Kidney epithelial cell (primary cell): Measurements from ENCODE around the gene MS4A6A. TPM values are rescaled to one million over a fixed set of nuclear protein-coding genes. Genes with fewer than 3 reads are reported as not detected.
"Not testable (repeated sequence)": the region's sequence is repeated elsewhere in the genome, so short reads cannot be mapped to it uniquely, and the experiment has no call there.

Source experiments
- DNase-seq: peaks from one replicate; pipeline ENCODE4 v3.0.0-alpha.2; 2010; ENCODE audit warnings: low read depth
- H3K27me3 ChIP-seq: 2 replicates; pipeline ENCODE4 v1.6.0; 2011; ENCODE audit warnings: low read length; ENCODE audit not compliant: control insufficient read depth, insufficient read depth
- H3K36me3 ChIP-seq: 2 replicates; pipeline ENCODE4 v1.5.1; 2011; ENCODE audit warnings: low read length; ENCODE audit not compliant: control insufficient read depth, insufficient read depth
- H3K4me3 ChIP-seq: 2 replicates; pipeline ENCODE4 v1.5.1; 2011; ENCODE audit warnings: low read depth, mild to moderate bottlenecking, control low read depth, low read length
- CTCF ChIP-seq: IDR thresholded peaks from 2 replicates; pipeline ENCODE4 v1.5.1; 2011; ENCODE audit warnings: mild to moderate bottlenecking, moderate library complexity, low read length, control low read depth, inconsistent platforms; ENCODE audit not compliant: insufficient read depth, poor library complexity, severe bottlenecking
- total RNA-seq: library from RNA; depleted of rRNA; stranded (reverse); fragments of >200 nt; gene quantifications from 2 replicates; pipeline ENCODE4 v1.2.3, GENCODE V29; 2015

Gene MS4A6A
- total RNA-seq, 1 donor from 2014 or later, result 2.3 TPM

GRCh38 chr11:60161107-60161506, 21.8 kb downstream of the MS4A6A start:
- DNase-seq, result no peak
- H3K36me3 ChIP-seq, result no peaks in the 10 kb centered on the region
- H3K4me3 ChIP-seq, result no peak overlapping the region
- TF ChIP-seq CTCF, result no peak
- H3K27me3 ChIP-seq, result no peaks in the 10 kb centered on the region

- no peaks in the 10 kb centered on the region for H3K36me3 ChIP-seq
- H3K4me3 ChIP-seq, result no peak overlapping the region
- TF ChIP-seq CTCF, result no peak
- no peak for DNase-seq
- no peaks in the 10 kb centered on the region for H3K27me3 ChIP-seq
These were observed 23.0 kb downstream of the MS4A6A start for GRCh38 chr11:60159868-60160267.

GRCh38 chr11:60159284-60159683, 23.6 kb downstream of the MS4A6A start:
- no peak for TF ChIP-seq CTCF
- H3K27me3 ChIP-seq, result no peaks in the 10 kb centered on the region
- H3K36me3 ChIP-seq, result no peaks in the 10 kb centered on the region
- no peak overlapping the region for H3K4me3 ChIP-seq
- DNase-seq, result no peak

- no peak for DNase-seq
- no peak for TF ChIP-seq CTCF
These were observed 24.2 kb downstream of the MS4A6A start for GRCh38 chr11:60158636-60159035.

GRCh38 chr11:60155931-60156330, 27.0 kb downstream of the MS4A6A start:
- no peak for DNase-seq
- no peak for TF ChIP-seq CTCF
- Histone ChIP-seq H3K36me3 (no peaks in the 10 kb centered on the region), H3K4me3 (no peak overlapping the region), H3K27me3 (no peaks in the 10 kb centered on the region)

More at GRCh38 chr11:60158636-60159035, 24.2 kb downstream of the MS4A6A start:
- Histone ChIP-seq H3K27me3 (no peaks in the 10 kb centered on the region), H3K36me3 (no peaks in the 10 kb centered on the region), H3K4me3 (no peak overlapping the region)

- not testable (repeated sequence) for DNase-seq, H3K4me3 ChIP-seq, H3K27me3 ChIP-seq, H3K36me3 ChIP-seq
These were observed 30.2 kb downstream of the MS4A6A start for GRCh38 chr11:60152727-60153126.

- Histone ChIP-seq H3K27me3 (no peaks in the 10 kb centered on the region), H3K36me3 (no peaks in the 10 kb centered on the region), H3K4me3 (no peak overlapping the region)
- no peak for TF ChIP-seq CTCF
- DNase-seq, result no peak
These were observed 32.6 kb downstream of the MS4A6A start for GRCh38 chr11:60150279-60150678.
